ENCODE data around the gene FOXF2. TPM values are rescaled to one million over a fixed set of nuclear protein-coding genes. Genes with fewer than 3 reads are reported as not detected.

The FOXF2 gene
- total RNA-seq, 6 experiments from 2014 or later = 15.4 to 31.8 (median 29.5) TPM

DNA sequence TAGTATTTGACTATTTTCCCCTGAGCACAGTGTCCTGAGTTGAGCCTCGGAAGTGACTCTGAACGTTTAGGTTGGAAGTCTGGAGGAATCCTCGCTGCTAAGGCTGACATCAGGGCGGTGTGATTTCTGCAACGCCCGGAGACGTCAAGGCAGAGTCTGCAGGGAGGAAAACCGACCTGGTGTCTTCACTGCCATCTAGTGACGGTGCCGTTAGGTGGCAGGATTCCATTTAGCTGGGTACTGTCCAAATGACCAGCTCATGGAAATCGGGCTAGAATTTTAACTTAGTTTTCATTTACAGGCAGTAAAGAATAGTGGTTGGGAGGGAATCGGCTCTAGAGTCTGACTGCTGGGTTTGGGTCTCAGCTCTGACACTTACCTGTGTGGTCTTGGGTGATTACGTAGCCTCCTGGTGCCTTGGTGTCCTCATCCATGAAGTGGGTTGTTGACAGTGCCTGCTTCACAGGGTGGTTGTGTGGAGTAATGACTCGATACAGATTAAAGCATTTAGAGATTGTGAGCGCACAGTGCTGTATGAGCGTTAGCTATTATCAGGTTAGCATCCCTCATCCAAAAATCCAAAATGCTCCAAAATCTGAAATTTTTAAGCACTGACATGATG, 35.0 kb downstream of the FOXF2 start:
- Mint-ChIP-seq H3K27me3 (ENCODE audit: insufficient read depth) (peaks cover 2% of the 10 kb centered on the region; the same call in 1 of the 2 replicates), H3K4me1 (ENCODE audit: low read depth) (peaks cover 14% of the 10 kb centered on the region), H3K36me3 (ENCODE audit: low read depth) (no peaks in the 10 kb centered on the region), H3K4me3 (peak overlapping the region; percentile 63), H3K9me3 (no peaks in the 10 kb centered on the region; the same call in 1 of the 2 replicates), H3K27ac (peak overlapping the region; percentile 14; the same call in 1 of the 2 replicates)
- peak; percentile 73 for DNase-seq
- TF ChIP-seq, protein P1, sequence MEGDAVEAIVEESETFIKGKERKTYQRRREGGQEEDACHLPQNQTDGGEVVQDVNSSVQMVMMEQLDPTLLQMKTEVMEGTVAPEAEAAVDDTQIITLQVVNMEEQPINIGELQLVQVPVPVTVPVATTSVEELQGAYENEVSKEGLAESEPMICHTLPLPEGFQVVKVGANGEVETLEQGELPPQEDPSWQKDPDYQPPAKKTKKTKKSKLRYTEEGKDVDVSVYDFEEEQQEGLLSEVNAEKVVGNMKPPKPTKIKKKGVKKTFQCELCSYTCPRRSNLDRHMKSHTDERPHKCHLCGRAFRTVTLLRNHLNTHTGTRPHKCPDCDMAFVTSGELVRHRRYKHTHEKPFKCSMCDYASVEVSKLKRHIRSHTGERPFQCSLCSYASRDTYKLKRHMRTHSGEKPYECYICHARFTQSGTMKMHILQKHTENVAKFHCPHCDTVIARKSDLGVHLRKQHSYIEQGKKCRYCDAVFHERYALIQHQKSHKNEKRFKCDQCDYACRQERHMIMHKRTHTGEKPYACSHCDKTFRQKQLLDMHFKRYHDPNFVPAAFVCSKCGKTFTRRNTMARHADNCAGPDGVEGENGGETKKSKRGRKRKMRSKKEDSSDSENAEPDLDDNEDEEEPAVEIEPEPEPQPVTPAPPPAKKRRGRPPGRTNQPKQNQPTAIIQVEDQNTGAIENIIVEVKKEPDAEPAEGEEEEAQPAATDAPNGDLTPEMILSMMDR (IDR thresholded peaks at IDR 0.05) = peak; percentile 83

DNA sequence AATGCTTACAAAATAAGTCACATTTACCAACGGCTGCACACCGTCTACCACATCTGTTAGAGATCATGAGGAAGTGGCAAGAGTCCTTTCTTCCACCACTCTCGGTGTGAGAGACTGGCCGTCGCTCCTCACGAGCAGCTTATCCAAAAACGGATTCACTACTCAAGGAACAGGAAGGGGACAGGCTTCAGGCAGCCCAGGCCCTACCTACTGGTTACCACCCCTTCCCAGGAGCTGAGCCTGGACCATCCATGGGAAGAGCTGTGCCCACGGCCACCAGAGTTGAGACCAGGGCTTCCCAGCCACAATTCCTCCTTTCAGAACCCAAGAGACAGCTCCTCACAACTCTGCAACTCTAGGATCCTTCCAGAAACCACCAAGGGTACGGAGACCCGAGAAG, 37.0 kb downstream of the FOXF2 start:
- no peaks in the 10 kb centered on the region for H3K9me3 Mint-ChIP-seq
- TF ChIP-seq, protein P1 (IDR thresholded peaks at IDR 0.05) = no peak
- no peaks in the 10 kb centered on the region for H3K36me3 Mint-ChIP-seq (ENCODE audit: low read depth)
- H3K27ac Mint-ChIP-seq = no peak overlapping the region
- DNase-seq = no peak
- no peak overlapping the region for H3K4me3 Mint-ChIP-seq
- peaks cover 14% of the 10 kb centered on the region for H3K4me1 Mint-ChIP-seq (ENCODE audit: low read depth)
- H3K27me3 Mint-ChIP-seq (ENCODE audit: insufficient read depth) = peaks cover 5% of the 10 kb centered on the region

DNA sequence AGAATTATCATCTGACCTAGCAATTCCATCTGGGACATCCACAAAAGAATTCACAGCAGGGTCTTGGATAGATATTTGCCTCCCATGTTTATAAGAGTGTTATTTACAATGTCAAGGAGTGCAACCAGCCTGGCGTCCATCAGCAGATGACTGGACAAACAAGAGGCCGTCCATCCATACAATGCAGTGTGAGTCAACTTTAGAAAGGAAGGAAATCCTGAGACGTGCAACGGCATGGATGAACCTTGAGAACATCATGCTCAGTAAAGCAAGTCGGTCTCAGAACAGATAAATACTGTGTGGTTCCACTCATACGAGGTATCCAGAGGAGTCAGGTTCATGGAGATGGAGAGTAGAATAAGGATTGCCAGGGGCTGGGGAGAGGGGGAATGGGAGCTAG, 46.4 kb downstream of the FOXF2 start:
- no peaks in the 10 kb centered on the region for H3K36me3 Mint-ChIP-seq (ENCODE audit: low read depth)
- no peak overlapping the region for H3K4me3 Mint-ChIP-seq
- H3K9me3 Mint-ChIP-seq = no peaks in the 10 kb centered on the region
- peaks cover 12% of the 10 kb centered on the region for H3K4me1 Mint-ChIP-seq (ENCODE audit: low read depth)
- H3K27me3 Mint-ChIP-seq (ENCODE audit: insufficient read depth) = peaks cover 19% of the 10 kb centered on the region
- TF ChIP-seq, protein P1 (IDR thresholded peaks at IDR 0.05) = no peak
- no peak for DNase-seq
- no peak overlapping the region for H3K27ac Mint-ChIP-seq

DNA sequence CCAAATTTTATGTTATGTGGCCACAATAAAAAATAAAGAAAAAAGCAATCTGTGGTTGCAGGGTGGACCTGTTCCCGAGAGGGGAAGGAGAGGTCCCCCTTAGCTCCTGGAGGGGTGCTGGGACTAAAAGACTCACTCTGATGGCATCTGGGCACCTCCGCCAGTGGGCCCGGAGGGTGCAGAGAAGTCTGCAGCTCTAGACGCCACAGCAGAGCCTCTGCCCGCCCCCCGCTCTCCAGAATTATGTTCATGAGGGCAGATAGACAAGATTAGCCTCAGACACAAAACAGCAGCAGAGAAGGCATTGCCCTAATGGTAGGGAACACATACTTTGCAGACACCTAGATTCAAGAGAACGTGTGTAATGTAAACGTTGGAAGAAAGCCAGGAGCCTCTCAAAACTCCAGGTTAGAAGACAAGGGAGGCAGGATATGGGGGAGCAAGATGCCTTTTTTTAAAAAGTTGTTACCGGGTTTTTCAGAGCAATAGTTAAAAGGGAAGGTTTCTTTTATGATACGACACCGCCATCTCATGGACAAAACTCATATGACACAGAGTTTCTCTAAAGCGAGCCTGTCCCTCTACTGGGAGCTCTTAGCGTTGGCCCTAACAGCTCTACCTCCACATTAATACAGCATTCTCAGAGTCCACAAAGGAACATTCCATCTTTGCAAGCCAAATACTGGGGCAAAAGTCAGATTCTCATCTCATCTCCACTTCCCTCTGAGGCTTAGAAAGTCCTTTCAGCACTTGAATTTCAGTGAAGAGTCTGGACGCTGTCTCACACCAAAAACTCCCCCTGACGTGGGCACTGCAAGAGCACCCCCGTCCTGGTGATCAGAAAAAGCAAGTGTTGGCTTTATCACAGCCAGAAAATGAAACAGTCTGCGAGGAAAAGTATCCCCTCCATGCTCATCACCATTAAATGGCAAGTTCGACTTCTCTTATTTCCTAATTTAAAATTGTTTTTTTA, 47.2 kb downstream of the FOXF2 start:
- no peak overlapping the region for H3K27ac Mint-ChIP-seq
- H3K36me3 Mint-ChIP-seq (ENCODE audit: low read depth) = no peaks in the 10 kb centered on the region
- H3K4me1 Mint-ChIP-seq (ENCODE audit: low read depth) = peaks cover 12% of the 10 kb centered on the region
- TF ChIP-seq, protein P1 (IDR thresholded peaks at IDR 0.05) = peak; percentile 91
- peak; percentile 70 for DNase-seq
- peak overlapping the region; percentile 28 for H3K4me3 Mint-ChIP-seq
- no peaks in the 10 kb centered on the region for H3K9me3 Mint-ChIP-seq
- H3K27me3 Mint-ChIP-seq (ENCODE audit: insufficient read depth) = peaks cover 17% of the 10 kb centered on the region

DNA sequence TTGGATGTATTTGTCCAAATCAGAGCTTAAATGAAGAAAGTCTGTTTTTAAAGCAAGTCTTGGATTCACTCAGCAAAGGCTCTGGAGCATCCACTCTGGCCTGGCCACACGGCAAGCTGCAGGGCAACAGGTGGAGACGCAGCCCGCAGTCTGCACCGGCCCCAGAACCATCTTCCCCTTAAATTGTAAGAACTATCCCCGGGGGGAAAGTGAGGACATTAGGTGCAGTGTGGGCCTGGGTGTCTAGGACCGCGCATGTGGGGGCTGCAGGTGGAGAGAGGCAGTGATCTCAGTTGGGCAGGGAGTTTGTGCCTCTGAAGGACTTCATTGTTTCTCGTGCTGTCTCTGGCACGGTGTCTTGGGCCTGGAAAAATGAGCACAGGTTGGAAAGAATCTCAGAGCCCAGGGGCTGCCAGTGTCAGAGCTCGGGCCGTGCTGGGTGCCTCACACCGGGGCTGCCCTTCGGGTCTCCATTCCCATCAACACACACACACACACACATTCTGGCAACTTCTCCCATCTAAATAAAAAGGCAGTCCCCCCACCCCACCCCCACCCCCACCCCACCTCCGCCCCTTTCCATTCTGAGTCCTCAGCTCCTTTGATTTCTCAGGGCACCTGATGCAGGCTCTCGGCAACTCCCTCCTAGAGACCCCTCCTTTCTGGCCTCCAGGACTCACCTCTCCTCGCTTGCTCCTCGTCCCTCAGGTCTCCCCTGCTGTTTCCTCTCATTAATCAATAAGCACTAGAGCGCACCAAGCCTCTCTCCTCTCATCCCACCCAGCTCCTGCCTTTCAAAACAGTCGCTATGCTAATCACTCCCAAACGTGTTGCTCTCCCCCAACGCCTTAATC, 48.4 kb downstream of the FOXF2 start:
- TF ChIP-seq, protein P1 (IDR thresholded peaks at IDR 0.05) = no peak
- Mint-ChIP-seq H3K27me3 (ENCODE audit: insufficient read depth) (peaks cover 19% of the 10 kb centered on the region), H3K27ac (no peak overlapping the region), H3K4me3 (no peak overlapping the region), H3K9me3 (no peaks in the 10 kb centered on the region), H3K4me1 (ENCODE audit: low read depth) (peaks cover 12% of the 10 kb centered on the region), H3K36me3 (ENCODE audit: low read depth) (peaks cover 5% of the 10 kb centered on the region; the same call in 1 of the 2 replicates)
- DNase-seq = no peak
